NCI-H2171 treated with DMSO at 0.1 percent for 48 hours (cell line): ENCODE results near the gene UBE2D4.
"Not testable (repeated sequence)": the region's sequence is repeated elsewhere in the genome, so short reads cannot be mapped to it uniquely, and the experiment has no call there.

Experiments
- DNase-seq: peaks from one replicate; lab custom pipeline; 2025; lab: John Stamatoyannopoulos, UW

UBE2D4 gene

DNA sequence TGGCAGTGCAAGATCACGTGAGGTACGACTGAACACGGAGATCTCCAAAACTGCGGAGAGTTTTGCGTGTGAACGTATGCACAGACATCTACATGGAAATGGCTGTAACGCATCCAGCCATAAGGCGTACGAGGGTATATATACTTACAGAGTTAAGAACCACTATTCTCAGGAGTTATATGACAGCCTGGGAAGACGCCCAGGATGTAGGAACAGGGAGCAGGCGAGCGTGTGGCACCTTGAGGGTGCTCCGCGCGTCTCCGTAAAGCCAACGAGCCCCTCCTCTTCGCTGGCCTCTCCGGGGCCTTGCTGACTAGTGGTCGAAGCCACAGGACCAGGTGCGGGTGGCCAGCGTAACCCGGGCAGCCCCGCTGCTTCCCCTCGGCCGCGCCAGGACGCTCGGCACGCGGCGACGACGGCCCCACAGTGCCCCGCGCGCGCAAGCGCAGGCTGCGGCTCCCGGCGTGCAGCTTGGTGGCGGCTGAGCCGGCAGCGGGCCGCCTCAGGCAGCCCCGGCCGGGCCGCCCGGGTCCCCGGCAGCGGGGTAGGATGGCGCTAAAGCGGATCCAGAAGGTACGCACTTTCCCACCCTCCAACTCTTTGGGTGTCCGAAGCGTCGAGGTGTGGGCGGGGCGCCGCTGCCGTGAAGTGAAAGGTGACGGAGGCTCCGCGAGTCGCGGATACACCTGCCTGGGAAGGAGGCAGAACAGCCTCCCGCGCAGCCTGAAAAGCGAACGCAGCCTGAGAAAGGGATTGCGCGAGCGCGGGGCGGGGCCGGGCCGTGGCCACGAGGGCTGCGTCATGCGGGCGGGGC is at the start of gene UBE2D4:
TSS of gene UBE2D4 (plus strand) at position 453 of the 814 bp plus-strand sequence. CDS start at position 550, 97 bp downstream.
- peak; percentile 87 for DNase-seq

DNA sequence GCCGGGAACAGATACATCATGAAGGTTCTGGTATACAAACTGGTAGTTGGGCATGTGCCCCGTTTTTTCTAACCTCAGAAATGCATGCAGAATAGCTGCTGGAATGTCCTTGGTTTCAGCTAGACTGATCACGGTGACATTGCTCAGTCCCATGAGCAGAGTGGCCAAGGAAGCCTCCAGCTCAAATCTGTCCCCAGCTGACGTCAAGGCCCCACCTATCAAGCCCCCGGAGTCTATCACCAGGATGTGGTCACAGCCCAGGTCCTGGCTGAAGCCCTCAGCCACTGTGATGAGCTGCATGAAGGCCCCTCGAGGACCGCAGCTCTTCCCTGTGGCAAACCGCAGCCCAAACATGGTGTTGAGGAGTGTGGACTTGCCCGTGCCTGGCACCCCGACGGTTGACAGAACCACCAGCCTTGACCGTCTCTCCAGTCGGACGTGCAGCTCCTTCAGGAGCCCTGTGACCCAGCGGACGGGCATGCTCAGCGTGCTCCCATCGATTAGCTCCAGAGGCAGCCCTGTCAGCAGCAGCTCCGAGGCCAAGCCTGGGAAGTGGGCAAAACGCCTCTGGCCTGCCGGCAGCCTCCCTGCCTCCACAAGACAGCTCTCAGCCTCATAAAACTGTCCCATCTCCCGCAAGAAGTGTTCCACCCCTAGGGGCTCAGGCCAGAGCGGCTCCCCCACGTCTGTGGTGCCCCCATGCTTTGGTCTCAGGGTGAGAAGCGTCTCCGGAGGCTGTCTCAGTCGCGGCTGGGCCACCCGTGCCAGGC is 49.1 kb upstream of the UBE2D4 start:
- DNase-seq, result no peak

DNA sequence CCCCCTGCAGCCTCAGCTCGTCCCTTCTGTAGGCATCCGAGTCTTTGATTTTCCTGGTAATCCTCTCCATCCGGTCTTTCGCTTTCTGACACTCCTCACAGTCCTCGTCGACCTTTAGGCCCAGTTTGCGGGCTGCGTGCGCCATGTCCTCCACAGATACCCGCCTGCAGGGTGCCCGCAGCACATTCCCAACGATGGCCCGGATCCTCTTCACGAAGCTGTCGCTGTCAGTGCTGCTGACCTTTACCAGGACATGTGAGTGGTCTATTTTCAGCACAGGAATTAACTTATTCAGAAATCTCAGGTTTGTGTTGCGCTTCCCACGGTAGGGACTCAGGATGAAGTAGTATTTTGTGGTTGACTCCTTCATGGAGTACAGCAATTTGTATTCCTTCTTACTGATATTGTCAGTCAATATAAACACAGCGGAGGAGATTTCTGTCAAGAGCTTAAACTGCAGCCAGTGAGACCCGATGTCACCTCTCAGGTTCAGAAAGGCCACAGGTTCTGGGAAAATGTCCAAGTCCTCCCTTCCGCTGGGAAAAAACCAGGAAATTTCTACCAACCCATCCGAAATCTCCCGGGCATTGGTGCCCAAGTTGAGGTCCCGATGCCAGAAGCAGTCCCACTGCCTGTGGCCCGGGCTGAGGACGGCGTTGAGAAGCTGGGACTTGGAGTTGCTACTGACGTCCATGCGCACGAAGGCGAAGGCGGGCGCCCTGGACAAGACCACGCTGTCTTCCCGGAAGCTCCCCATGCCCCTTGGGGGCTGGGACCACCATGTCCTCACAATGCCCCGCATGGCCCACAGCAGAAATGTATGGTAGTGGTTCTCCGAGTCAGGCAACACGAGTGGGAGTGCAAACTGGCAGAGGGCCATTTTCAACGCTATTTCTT is 48.0 kb upstream of the UBE2D4 start:
- no peak for DNase-seq

DNA sequence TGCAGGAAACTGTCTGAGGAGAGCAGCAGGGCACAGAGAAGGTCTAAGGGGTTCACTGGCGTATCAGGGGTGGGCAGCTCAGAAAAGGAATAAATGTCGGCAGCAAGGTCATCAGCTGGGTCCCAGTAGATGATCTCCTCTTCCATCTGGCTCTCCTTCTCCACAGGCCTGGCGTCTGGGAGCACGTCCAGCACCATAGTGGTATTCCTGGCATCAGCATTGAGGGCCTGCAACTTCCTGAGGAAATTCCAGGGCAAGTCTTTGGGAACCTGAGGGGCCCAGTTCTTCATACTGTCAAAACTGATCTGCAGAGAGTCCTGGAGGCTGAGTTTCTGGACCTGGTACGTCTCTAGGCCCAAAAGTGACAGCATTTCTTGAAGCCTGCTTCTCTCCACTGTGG is 47.4 kb upstream of the UBE2D4 start:
- no peak for DNase-seq

DNA sequence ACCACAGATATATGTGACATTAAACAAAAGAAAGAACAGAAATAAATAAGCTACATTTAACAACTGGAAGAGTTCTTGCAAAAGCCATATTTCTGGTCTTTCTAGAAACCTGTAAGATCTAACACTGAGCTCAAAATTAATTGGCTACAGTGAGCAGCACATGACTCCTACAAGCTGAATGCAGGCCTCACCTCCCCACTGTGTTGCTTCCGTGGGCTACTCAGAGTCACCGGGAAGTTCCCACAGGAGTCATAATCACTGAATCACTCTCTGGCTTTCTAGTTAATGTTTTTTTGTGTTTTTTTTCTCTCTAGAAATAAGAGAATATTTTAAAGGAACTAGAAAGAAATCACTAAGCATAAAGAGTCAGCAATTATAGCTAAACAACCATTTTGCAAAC is 46.8 kb upstream of the UBE2D4 start:
- DNase-seq, result no peak

DNA sequence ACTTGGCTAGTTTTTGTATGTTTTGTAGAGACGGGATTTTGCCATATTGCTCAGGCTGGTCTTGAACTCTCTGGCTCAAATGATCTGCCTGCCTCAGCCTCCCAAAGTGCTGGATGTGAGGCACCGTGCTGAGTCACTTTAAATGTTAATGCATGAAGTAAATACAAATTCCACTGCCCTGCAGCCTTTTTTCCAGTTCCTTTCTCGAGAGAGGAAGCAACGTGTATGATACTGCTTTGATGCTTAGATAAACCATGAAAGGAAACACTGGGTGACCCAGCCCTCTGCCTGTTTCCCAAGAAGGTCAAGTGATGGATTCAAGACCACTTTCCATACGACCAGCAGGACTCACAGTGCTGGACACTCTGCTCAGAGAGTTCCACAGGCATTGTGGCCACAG is 45.6 kb upstream of the UBE2D4 start:
- no peak for DNase-seq

DNA sequence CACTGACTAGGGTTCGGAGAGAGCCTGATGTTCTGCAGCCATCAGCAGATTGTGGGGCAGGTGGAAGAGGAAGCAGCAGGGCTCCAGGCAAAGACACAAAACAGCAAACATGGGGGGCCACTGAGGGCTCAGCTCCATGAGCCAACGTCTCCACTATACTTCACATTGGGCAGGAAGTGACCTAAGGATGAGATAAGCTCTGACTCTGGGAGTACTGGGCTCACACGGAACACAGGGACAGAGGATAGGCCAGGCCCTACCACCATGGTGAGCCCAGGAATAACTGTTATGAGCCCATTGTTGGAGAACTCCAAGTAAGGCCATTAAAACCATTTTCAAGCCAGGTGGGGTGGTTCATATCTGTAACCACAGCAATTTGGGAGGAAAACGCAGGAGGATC is 42.0 kb upstream of the UBE2D4 start:
- DNase-seq, result no peak

DNA sequence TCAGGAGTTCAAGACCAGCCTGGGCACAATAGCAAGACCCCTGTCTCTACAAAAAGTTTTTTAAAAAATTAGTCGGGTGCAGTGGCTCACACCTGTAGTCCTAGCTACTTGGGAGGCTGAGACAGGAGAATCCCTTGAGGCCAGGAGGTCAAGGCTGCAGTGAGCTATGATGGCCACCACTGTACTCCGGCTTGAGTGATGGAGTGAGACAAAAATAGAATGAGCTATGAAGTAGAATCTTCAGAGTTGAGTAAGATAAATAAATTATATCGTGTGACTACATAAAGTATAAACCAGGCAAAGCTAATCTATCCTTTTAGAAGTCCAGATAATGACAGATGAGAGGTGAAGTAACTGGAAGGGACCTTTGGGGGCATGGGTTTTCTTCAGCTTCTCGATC is 41.6 kb upstream of the UBE2D4 start:
- DNase-seq, result no peak

DNA sequence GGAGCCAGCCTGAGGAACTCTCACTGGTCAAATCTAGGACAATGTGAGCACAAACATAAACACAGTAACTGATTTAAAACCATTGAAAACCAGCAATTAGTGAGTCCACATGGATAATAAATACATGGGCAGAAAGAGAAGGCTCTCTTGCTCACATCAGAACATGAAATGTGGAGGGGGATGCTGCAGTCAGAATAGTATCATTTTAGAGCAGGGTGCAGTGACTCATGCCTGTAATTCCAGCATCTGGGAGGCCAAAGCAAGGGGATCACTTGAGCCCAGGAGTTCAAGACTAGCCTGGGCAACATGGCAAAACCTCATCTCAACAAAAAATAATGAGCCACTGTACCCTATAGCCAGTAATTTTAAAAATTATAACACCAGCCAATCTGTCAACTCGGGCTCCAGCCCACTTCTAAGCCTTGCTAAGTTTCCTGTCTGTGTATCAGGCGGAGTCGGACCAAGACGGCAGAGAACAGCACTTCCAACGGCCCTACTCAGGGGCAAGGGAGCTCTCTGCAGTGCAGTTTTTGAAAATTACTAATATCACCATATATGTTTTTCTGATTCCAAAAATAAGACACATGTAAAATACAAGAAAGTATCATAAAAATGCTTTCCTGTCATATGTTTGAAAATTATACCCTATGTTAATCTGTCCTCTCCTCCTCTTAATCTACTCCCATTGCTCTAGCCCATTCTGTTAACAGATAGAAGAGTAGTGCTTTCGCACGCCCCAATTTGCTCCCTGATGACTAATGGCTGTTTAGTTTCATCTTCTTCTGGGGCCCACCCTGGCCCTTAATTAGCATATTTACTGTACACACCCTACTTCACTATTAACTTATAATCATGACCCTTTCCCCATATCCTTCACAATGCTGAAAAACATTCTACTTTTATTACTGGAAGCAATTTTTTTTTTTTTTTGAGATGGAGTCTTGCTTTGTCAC is 37.0 kb upstream of the UBE2D4 start:
- no peak for DNase-seq

DNA sequence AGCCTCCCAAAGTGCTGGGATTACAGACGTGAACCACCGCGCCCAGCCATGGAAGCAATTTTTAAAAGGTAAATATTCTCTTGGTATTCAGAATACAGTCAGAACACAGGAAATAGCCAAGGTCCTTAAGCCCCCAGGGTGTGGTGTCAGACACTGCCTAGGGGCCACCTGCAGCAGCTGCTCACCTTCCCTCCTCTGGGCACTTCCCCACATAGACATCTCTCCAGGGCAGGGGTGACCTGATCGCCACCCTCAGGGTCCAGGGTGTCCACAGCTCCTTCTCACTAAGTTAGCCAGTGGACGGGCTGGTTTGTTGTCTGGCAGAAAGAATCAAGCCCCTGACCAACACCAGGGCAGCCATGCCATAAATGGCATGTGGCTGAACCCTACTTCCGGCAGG is 35.8 kb upstream of the UBE2D4 start:
- no peak for DNase-seq

DNA sequence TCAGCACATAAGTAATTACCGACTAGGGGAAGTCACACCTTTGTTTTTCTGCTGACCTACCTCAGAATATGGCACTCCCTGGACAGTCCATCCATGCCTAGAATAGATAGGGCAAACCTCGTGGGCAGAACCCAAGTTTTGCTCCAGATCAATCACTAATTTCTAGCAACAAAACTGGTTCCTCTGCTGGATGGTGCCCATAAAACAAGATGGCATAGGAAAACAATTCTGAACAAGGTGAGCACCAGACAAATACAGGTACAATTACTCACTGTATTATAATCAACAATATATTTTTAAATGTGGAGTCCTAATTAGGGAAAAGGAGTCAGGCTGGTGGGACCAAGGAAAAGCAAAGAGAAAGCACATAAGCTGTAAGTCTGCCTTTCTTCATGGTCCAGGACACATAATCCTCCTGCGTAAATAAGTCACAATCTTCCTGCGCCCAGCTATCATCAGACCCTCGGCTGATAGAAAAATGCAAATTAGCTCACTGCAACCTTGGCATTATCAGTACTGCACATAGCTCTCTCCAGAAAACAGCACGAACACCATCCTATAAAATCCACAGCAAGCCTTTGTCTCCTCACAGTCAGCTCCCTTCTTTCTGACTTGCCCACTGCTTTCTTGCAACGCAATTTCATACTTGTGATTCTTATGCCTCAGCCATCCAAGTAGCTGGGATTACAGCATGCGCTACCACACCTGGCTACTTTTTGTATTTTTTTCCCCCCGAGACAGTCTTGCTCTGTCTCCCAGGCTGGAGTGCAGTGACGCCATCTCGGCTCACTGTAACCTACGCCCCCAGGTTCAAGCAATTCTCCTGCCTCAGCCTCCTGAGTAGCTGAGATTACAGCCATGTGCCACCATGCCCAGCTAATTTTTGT is 34.9 kb upstream of the UBE2D4 start:
- DNase-seq, result no peak

DNA sequence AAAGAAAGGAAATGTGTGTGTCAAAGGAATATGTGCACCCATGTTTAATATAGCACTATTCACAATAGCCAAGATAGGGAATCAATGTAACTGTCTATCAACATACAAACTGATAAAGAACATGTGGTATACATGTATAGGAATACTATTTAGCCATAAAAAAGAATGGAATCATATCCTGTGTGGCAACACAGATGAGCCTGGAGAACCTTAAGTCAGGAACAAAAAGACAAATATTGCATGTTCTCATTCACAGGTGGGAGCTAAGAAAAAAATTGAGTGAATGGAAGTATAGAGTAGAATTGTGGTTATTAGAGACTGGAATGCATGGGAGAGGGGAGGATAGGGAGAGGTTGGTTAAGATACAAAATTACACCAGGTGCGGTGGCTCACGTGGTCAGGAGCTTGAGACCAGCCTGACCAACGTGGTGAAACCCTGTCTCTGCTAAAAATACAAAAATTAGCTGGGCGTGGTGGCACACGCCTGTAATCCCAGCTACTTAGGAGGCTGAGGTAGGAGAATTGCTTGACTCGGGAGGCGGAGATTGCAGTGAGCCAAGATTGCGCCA is 30.3 kb upstream of the UBE2D4 start:
- no peak for DNase-seq

DNA sequence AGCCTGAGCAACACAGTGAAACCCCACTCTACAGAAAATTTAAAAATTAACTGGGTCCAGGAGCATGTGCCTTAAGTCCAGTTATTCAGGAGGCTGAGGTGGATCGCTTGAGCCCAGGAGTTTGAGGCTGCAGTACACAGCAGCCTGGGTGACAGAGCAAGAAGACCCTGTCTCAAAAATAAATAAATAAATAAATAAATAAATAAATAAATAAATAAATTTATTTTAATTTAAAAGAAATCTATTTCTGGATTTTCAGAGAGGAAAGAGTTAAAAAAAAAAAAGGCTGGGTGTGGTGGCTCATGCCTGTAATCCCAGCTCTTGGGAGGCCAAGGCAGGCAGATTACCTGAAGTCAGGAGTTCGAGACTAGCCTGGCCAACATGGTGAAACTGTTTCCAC is 27.7 kb upstream of the UBE2D4 start:
- not testable (repeated sequence) for DNase-seq

DNA sequence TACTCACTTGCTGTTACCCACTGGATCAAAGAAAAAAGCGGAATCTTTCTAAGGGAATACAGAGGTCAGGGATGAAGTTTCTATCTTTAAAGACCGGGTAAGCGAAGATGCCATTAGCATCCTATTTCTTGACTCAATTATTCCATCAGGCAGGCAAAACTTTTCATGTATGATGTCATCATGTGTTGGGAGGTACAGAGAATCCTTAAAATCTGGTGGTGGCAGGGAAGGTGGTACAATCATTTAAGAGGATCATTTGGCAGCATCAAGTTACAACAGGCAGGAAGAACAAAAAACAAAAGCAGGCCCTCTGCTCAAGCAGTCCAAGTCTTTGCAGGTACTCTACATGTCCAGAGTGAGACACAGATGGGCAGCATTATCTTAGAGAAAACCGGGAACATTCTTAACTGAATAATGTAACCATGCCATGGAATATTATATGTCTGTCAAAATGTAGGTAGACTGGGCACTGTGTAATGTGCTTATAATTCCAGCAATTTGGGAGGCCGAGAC is 23.6 kb upstream of the UBE2D4 start:
- DNase-seq, result no peak

DNA sequence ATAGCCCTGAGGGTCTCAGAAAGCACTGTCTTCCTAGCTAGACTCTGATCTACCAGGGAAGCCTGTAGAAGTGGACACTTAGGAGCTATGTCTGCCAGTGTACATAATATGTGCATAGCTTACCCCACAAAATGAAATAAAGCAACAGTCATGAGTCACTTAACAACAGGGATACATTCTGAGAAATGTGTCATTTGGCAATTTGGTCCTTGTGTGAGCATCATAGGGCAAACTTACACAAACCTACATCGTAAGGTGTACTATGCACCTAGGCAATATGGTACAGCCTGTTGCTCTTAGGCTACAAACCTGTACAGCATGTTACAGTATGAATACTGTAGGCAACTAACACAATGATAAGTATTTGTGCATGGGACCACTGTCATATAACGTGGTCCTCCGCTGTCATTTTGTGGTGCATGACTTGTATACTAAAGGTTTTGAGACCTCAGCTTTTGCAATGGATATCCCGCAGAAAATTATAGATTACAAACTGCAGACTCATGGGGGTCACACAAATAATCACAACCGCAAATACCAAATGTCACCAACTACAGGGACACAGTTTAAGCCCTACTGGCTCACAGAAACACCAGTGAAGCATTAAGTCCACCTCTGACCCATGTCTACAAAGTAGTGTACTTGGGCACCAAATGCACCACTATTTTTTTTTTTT is 21.6 kb upstream of the UBE2D4 start:
- DNase-seq, result no peak

DNA sequence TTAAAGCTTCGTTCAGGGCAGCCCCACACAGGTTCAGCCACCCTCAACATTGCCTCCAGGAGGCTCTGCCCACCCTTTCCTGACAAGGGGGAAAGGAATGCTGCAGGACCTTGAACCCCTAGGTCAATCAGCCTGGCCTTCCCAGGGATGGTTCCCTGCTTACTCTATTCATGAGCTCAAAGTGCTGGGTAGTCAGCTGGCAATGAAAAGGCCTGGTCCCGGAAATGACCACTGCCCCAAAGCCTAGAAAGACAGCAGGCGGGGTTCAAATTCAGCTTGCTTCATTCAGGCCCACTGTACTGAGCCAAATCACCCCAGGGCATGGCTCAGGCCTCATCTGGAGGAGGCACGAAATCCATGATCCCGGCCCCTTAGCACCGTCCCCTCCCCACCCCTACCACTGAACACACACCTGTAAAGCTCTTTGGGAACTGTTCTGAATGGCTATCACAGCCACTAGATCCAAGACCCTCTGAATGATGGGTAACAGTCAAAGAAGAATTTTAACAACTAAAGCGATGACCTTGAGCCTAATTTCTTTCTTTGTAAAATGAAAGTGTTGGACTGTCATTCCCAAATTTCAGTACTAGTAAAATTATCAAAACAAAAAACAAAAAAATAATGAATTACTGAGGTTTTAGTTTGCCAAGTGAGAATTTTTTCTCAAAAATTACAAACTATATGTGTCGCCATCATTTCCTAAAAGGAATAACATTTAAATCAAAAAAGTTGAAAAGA is 20.9 kb upstream of the UBE2D4 start:
- no peak for DNase-seq

DNA sequence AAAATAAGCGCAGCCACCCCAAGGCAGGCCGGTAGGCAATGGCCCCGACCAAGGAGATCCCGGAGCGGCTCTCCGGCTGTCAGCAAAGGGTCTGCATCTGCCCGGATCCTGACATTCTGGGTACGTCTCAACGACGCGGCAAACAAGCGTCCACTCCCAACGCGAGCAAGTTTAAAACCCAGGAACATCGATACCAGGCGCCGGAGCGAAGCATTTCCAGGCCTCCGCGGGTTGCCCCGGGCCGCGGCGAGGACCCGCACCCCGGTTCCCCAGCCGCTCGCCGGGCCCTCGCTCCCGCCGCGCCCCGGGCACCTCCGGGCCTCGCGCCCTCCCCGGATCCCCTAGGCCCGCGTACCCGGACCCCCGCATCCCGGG is 20.3 kb upstream of the UBE2D4 start:
- peak; percentile 45 for DNase-seq

DNA sequence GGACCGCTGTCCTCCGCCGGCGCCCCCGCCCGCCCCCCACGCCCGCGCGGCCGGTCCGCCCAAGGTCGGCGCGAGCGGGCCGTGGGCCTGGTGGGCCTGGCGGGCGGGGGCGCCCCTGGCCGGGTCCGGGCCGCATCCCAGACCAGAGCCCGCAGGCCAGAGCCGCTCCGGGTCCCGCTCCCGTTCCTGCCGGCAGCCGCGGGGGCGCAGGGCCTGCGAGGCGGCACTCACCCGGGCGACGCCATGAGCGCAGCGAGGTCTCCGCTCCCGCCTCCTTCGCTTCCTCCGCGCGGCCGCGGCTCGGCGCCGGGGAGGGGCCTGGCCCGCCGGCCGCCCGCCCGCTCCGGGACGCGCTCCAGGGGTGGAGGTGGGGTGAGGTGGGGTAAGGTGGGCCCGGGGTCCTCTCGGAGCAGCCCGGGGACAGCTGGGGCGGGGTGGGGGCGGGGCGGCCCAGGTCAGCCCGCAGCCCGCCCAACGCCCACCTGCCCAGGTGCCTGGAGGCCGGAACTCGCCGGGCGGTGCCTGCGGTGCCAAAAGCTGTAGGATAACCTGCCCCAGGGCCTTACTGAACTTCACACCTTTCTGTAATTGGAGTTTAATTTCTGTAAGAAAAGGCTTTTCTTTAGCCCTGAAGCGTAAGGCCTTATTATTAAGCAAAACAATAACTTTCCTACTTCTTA is 19.8 kb upstream of the UBE2D4 start, which contains the start of gene URGCP:
TSS of gene URGCP (minus strand) at position 266 of the 680 bp plus-strand sequence. CDS start at position 245, 21 bp downstream.
- peak; percentile 47 for DNase-seq
